Measurements from ENCODE around the gene ECHDC1. TPM values are rescaled to one million over a fixed set of nuclear protein-coding genes. Genes with fewer than 3 reads are reported as not detected.
"Not testable (repeated sequence)": the region's sequence is repeated elsewhere in the genome, so short reads cannot be mapped to it uniquely, and the experiment has no call there.

The ECHDC1 gene
- total RNA-seq = 43.4 TPM
- long read RNA-seq, transcript ECHDC1-203 (5 exons, 1,354 nt) = minor isoform, 9 of 60 reads
- long read RNA-seq, transcript ECHDC1-210 (6 exons, 2,341 nt) = major isoform, 41 of 60 reads
- long read RNA-seq, partial matches to known transcripts = 3 of 60 reads
- long read RNA-seq, other reads (novel, unspliced or antisense) = 5 of 60 reads

- DNase-seq = peak; percentile 72
- ATAC-seq = peak; percentile 91
- intact Hi-C loops (cut with micrococcal nuclease) = no loop called here
These were observed at the start of gene ECHDC1 for GRCh38 chr6:127342946-127343808. ECHDC1 (minus strand) TSS chr6:127343609; CDS start chr6:127331028, 12,581 bp downstream.

- ATAC-seq (no peak), DNase-seq (no peak)
- intact Hi-C loops (cut with micrococcal nuclease) = no loop called here
These were observed 48.9 kb upstream of the ECHDC1 start for GRCh38 chr6:127392301-127392700.

GRCh38 chr6:127391094-127391953, 47.9 kb upstream of the ECHDC1 start:
- no peak for DNase-seq
- intact Hi-C loops (cut with micrococcal nuclease) = no loop called here
- ATAC-seq = peak; percentile 24

- DNase-seq = no peak
- ATAC-seq = no peak
- intact Hi-C loops (cut with micrococcal nuclease) = no loop called here
These were observed 46.3 kb upstream of the ECHDC1 start for GRCh38 chr6:127389706-127390105.

- ATAC-seq = peak; percentile 21
These were observed 42.4 kb upstream of the ECHDC1 start for GRCh38 chr6:127385668-127386430.

GRCh38 chr6:127384848-127385247, 41.4 kb upstream of the ECHDC1 start:
- intact Hi-C loops (cut with micrococcal nuclease); DNase-seq; ATAC-seq: not testable (repeated sequence)

More at GRCh38 chr6:127385668-127386430, 42.4 kb upstream of the ECHDC1 start:
- DNase-seq = no peak
- intact Hi-C loops (cut with micrococcal nuclease) = no loop called here

- DNase-seq = no peak
- no peak for ATAC-seq
- intact Hi-C loops (cut with micrococcal nuclease) = no loop called here
These were observed 40.6 kb upstream of the ECHDC1 start for GRCh38 chr6:127383988-127384387.

GRCh38 chr6:127382413-127382812, 39.0 kb upstream of the ECHDC1 start:
- intact Hi-C loops (cut with micrococcal nuclease) = no loop called here
- DNase-seq = no peak
- no peak for ATAC-seq

GRCh38 chr6:127381384-127381783, 38.0 kb upstream of the ECHDC1 start:
- intact Hi-C loops (cut with micrococcal nuclease) = no loop called here
- ATAC-seq (no peak), DNase-seq (no peak)

GRCh38 chr6:127376685-127377084, 33.3 kb upstream of the ECHDC1 start:
- ATAC-seq (no peak), DNase-seq (no peak)
- intact Hi-C loops (cut with micrococcal nuclease) = no loop called here

- intact Hi-C loops (cut with micrococcal nuclease) = no loop called here
- DNase-seq = no peak
- no peak for ATAC-seq
These were observed 23.6 kb upstream of the ECHDC1 start for GRCh38 chr6:127367023-127367375.

- no peak for DNase-seq
- intact Hi-C loops (cut with micrococcal nuclease) = no loop called here
These were observed 23.0 kb upstream of the ECHDC1 start for GRCh38 chr6:127366282-127367022.

GRCh38 chr6:127365874-127366273, 22.5 kb upstream of the ECHDC1 start:
- DNase-seq (no peak), ATAC-seq (no peak)
- intact Hi-C loops (cut with micrococcal nuclease) = no loop called here

More at GRCh38 chr6:127366282-127367022, 23.0 kb upstream of the ECHDC1 start:
- peak; percentile 55 for ATAC-seq

GRCh38 chr6:127352524-127352923, 9.1 kb upstream of the ECHDC1 start:
- DNase-seq = no peak
- intact Hi-C loops (cut with micrococcal nuclease) = no loop called here
- no peak for ATAC-seq

- DNase-seq = no peak
- intact Hi-C loops (cut with micrococcal nuclease) = no loop called here
- ATAC-seq = no peak
These were observed 6.6 kb upstream of the ECHDC1 start for GRCh38 chr6:127349980-127350379.

- ATAC-seq (no peak), DNase-seq (no peak)
- intact Hi-C loops (cut with micrococcal nuclease) = no loop called here
These were observed 4.7 kb upstream of the ECHDC1 start for GRCh38 chr6:127348028-127348661.

GRCh38 chr6:127347178-127347577, 3.8 kb upstream of the ECHDC1 start:
- ATAC-seq (no peak), DNase-seq (no peak)
- intact Hi-C loops (cut with micrococcal nuclease) = no loop called here

GRCh38 chr6:127345521-127345920, 2.1 kb upstream of the ECHDC1 start:
- ATAC-seq = no peak
- DNase-seq = no peak
- intact Hi-C loops (cut with micrococcal nuclease) = no loop called here
